EH (cell line): ENCODE results near the gene ERVV-1.
"Not testable (repeated sequence)": the region's sequence is repeated elsewhere in the genome, so short reads cannot be mapped to it uniquely, and the experiment has no call there.

Source experiments
- DNase-seq: peaks from one replicate; pipeline ENCODE4 v3.0.0-alpha.2; 2015; ENCODE audit warnings: low read depth

The ERVV-1 gene, protein sequence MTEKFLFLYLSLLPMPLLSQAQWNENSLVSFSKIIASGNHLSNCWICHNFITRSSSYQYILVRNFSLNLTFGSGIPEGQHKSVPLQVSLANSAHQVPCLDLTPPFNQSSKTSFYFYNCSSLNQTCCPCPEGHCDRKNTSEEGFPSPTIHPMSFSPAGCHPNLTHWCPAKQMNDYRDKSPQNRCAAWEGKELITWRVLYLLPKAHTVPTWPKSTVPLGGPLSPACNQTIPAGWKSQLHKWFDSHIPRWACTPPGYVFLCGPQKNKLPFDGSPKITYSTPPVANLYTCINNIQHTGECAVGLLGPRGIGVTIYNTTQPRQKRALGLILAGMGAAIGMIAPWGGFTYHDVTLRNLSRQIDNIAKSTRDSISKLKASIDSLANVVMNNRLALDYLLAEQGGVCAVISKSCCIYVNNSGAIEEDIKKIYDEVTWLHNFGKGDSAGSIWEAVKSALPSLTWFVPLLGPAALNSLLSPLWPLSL

DNA sequence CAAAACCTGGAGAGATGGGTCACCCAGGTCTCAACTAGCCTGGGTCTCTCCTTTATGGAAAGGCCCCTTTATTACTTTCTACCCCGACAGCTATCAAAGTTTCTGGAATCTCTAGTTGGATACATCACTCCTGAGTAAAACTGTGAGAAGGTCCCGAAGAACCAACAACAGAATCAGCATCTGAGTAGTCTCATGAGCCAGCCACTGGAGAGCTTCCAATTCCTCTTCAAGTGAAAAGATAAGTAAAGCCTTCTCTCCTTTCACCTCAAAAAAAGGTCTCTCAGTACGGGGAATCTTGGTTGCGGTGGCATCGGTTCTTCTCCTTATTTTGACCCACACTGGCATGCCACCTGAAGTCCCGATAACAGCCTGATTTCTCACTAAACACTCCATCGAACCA, at the start of gene ERVV-1:
TSS of gene ERVV-1 (plus strand) at position 301 of the 400 bp plus-strand sequence. CDS start 170 bp downstream, outside the sequence.
- no peak for DNase-seq

DNA sequence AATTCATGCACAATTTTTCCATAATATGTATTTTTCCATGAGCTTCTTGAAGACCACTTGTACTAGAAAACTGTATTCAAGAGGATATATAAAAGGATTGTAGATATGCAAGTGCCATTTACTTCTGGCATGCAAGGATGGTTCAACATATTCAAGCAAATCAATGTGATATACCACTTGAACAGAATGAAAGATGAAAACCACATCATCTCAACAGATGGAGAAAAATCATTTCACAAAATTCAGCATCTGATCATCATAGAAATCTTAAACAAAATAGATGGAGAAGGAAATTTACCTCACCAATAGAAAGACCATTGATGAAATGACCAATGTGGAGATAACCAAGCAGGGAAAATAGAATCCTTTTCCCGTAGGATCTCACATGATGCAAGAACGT, 45.9 kb upstream of the ERVV-1 start:
- no peak for DNase-seq

DNA sequence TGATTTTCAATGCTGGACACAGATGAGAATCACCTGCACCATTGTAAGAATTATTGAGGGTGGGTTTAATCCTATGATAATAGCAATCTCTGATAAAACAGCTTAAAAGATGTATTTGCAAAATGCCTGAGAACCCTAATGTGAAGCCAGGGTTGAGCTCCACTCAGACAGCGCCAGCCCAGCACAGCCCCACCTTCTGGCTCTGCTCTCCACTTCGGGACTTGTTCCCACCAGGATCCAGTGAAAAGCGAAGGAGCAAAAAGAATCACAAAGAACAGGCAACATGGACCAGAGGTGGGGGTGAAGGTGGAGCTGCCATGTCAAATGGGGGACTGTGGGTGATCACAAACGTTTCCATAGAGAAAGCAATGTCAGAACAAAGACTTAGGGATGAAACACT, 32.4 kb upstream of the ERVV-1 start:
- no peak for DNase-seq

DNA sequence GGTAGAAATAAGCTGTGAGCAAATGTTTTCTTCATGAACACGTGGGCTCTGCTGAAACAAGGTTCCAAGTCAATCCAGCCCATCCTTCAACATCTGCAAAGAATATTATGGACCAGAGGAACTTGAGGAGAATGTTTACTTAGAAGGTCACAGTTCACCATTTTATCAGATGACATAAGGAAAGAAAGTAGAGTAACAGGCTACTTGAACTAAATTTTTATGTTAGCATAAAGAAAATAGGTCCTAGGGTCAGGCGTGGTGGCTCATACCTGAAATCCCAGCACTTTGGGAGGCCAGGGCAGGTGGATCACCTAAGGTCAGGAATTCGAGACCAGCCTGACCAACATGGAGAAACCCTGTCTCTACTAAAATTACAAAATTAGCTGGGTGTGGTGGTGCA, 30.6 kb upstream of the ERVV-1 start:
- not testable (repeated sequence) for DNase-seq

DNA sequence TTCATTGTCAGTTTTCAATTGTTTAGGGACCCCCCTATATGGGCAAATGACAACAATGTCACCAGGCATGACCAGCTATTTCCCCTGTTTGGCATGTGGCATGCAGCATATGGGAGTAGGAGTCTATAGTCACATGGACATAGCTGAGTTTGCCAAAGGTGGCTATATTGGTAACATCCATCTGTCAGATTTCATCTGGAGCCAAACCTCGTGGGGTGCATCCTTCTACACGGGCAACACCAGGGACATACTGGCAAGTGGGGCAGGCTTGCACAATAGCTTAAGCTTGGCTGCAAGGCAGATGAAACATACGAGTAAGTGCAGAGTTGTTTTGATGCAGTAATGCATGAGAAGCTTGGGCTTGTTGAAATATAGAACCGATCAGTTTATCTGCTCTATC, 26.5 kb upstream of the ERVV-1 start:
- no peak for DNase-seq

DNA sequence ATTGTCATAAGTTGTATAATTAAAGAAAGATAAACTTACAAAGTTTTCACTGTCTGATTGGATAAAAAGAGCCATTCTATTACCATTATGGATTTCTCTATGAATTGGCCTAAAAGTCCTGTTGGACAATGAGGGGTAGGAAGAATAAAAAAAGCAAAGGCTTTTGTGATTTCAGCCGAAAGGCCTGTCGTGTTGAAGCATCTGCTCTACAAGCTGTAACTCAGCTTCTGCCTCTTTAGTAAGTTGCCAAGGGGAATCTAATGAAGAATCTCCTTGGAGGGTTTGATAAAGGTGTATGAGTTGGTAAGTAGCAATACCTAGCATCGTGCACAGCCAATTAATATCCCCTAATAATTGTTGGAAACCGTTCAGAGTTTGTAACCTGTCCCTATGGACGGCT, 25.2 kb upstream of the ERVV-1 start:
- no peak for DNase-seq

DNA sequence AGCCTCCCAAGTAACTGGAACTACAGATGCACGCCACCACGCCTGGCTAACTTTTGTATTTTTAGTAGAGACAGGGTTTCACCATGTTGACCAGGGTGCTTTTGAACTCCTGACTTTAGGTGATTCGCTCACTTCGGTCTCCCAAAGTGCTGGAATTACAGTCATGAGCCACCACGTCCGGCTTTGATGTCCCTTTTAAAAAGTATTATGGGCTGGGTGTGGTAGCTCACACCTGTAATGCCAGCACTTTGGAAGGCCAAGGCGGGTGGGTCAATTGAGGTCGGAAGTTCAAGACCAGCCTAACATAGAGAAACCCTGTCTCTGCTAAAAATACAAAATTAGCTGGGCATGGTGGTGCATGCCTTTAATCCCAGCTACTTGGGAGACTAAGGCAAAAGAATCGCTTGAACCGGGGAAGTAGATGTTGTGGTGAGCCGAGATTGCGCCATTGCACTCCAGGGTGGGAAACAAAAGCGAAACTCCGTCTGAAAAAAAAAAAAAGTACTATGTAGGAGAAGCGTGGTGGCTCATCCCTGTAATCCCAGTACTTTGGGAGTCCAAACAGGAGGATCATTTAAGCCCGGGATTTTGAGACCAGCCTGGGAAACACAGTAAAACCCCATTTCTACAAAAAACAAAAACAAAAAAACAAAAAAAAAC, 22.8 kb upstream of the ERVV-1 start:
- no peak for DNase-seq

DNA sequence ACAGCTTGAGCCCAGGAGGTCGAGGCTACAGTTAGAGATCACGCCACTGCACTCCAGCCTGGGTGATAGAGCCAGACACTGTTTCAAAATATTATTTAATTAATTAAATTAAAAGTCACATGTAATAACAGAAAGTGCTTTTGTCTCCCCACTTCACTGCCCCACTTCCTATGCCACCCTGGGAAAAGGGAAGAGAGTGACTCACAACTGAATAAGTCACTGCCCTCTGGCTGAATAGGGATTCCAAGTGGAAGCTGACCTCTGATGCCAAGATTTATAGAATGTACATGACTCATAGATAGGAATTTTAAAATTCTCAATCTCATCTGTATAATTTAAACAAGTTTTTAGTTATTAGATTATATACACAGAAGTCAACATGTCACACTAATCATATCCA, 22.2 kb upstream of the ERVV-1 start:
- peak; percentile 88 for DNase-seq

DNA sequence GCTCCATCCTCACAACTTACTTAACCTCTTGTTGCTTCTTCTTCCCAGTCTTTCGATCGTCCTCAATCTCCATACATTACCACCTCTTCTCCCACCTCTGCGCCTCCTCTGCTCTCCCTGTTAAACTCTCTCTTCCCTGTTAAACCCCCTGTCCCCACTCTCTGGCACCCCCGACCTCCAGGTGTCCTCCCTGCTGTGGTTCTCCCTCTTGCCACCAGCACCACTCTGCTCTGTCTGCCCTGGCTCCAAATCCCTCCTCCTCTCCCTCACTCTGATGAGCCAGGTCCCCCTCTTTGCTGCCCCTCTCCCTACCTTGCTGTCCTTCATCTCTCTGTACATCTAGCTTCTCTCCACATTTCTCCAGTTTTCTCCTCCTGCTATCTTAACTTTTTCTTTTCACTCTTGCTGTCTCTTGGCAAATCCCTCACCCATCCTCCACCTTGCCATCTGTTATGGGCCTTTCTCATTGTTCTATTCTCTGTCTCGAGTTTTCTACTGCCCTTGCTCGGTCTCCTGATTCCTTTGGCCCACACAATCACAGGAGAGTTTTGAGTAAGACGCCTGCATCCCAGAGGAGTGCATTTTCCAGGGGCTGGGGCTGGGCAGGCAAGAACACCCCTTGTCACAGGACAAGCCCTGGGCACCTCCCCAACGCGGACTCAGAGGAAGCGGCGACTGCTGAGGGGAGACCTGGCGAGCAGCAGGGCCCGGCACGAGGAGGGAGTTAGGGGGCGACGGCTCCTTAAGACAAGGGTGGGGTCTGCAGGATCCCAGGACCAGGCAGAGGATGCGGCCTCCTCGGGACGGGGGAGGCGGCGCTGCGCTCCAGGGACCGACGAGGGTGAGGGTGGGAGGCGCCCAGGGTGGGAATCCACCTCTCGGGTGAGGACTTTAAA, 21.4 kb upstream of the ERVV-1 start:
- peak; percentile 5 for DNase-seq

DNA sequence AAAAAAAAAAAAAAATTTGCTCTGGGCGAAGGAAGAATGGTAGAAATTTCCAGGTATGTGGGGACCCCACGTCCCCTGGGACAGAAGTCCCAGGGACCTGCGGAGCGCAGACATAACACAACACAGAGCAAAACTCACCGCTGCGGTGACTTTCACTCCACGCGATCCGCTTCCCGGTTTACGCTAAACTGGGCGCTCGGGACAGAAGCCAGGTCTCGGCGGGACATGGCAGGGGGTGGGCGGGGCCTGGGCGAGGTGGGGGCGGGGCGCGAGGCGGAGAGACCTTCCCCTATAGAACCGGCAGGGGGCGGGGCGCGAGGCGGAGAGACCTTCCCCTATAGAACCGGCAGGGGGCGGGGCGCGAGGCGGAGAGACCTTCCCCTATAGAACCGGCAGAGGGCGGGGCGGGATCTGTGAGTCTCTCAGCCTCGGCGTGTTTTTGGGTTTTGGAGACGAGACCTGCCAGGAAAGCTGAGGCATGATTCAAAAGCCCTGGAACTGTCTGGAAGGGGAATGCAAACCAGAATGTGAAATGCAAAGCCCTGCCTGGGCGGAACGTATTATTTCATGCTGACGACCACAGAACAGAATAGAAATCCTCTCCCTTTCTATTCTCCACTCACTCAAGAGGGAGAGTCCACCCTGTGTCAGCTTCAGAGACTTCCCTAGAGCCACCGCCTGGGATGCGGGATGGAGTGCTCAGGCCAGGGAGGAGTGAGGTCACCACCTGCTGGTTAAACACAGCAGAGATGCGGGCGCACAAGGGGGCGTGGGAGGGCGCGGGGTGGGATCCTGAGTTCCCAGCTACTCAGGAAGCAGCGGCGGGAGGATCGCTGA, 20.2 kb upstream of the ERVV-1 start:
- DNase-seq: peak; percentile 77

DNA sequence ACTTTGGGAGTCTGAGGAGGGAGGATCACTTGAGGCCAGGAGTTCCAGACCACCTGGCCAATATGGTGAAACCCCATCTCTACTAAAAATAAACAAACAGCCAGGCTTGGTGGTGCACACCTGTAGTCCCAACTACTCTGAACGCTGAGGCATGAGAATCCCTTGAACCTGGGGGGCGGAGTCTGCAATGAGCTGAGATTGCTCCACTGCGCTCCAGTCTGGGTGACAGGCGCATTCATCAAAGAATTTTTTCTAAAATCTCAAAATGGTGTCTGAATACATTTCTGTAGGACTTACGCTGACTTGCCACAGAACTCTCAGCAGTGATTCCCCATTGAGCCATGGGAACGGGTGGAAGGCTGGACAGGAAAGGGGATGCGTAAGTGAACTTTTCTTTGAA, 18.0 kb upstream of the ERVV-1 start:
- no peak for DNase-seq

DNA sequence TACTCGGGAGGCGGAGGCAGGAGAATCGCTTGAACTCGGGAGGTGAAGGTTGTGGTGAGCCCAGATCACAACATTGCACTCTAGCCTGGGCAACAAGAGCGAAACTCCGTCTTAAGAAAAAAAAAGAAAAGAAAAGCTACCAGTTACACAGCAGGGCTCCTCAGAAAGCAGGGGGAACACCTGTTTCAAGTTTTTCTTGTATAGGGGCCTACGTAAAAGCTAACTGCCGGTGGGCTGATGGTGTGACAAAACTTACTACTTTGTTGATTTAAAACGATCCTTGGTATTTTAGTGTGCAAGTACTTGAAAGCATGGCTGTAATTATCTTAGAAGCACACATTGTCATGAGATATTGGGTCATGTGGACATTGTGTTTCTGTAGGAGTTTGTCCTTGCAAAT, 15.7 kb upstream of the ERVV-1 start:
- no peak for DNase-seq

DNA sequence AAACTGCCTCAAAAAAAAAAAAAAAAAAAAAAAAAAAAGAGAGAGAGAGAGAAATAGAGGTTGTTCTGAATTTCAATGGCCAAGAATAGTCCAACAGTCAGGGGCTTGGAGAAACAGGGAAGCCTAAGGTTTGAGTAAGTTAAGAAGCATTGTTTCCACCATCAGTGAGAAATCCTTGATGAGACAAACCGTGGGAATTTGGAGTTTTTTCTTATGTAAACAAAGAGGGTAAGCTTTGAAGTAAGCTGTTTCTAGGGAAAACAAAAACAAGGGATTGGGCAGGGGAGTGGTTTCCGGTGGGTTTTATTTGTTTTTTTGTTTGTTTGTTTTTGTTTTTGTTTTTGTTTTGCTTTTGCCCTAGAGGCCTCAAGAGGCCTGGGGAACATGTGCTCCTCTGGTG, 11.2 kb upstream of the ERVV-1 start:
- DNase-seq: no peak

DNA sequence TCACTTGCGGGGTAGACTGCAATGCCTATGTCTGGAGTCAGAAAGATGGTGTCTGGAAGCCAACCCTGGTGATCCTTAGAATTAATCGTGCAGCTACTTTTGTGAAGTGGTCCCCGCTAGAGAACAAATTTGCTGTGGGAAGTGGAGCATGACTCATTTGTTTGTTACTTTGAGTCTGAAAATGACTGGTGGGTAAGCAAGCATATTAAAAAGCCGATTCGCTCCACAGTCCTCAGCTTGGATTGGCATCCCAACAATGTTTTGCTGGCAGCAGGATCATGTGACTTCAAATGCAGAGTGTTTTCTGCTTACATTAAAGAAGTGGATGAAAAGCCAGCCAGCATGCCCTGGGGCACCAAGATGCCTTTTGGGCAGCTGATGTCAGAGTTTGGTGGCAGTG, 9.5 kb upstream of the ERVV-1 start:
- DNase-seq: no peak

DNA sequence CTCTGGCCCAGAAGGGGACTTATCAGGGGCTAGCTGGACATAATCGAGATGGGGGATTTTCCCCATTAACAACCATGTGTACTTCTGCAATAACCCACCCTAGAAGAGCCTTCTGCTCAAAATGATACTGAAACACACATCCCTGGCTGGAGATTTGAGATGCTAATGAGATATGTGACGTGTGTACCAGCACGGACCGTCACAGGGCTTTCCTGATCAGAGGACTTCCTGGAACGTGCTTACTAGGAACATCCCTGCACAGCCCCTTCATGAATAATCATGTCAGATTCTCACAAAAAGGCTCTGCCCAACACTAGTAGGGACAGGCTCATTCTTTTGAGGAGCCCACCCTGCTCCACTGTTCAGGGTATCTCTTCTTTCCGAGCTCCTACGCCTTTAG, 6.5 kb upstream of the ERVV-1 start:
- DNase-seq: no peak

DNA sequence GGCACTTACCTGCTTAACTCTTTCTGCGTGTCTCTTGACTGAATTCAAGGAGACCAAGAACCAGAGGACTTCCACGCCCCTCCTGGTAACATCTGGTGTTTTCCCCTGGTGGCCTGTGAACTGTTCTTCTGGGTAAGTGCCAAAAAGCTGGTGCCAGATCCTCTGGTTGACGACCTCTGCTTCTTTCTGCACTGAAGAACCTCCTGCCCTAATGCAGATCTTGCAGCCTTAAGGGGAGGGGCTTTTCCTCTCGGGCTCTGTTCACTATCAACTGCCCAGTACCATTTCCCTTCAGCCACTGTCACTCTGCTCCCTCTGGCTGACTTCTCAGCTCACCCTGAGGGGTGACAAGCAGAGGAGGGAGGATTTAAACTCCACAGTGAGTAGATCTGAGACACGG, 6.1 kb upstream of the ERVV-1 start:
- DNase-seq: no peak

DNA sequence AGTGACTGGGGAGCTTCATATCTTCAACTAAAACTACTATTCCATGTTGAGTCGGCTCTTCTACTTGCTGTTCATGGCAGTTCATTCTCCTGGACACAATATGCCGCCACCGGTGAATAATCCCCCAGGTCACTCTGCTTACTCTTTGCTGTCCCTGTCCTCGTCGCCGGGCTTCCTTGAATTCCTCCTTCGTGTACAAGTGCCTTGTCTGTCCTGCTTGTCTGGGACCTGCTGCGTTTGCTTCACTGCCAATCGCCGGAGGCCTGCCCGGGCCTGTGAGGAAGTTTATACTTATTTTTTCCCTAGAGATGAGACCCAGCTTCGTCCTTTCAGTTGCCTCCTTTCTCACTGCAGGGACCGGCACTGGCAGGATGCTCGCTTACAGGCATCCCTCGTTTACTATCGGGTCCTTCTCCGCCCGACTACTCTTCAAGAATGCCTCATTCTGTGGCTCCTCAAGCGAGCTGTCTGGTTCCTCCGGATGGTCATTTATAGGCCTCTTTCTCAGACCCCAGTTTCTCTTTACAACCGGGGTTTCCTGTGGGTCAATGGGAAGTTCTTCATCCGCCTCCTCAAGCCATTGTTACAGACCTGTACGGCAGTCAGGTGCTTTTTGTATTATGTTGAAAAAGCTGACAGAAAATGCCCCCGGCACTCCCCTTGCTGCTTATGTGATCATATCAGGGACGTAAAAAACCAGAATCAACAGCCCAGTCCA, 5.5 kb upstream of the ERVV-1 start:
- no peak for DNase-seq

DNA sequence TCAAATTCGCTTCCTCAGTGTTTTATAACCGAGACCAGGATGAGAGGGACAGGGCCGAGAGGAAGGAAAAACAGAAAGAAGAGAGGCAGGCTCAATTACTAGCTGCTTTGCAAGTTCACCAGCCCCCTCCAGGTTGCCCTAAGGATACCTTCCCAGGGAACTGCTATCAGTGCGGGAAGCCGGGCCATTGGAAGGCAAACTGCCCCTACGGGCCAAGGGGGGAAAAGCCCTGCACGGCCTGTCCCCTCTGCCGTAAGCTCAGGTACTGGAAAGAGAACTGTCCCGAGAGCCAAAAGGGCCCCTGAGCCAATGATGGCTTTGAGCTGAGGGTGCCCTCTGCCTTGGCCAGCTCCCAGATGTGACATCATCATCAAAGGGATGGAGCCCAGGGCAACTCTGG, 3.2 kb upstream of the ERVV-1 start:
- DNase-seq: no peak

DNA sequence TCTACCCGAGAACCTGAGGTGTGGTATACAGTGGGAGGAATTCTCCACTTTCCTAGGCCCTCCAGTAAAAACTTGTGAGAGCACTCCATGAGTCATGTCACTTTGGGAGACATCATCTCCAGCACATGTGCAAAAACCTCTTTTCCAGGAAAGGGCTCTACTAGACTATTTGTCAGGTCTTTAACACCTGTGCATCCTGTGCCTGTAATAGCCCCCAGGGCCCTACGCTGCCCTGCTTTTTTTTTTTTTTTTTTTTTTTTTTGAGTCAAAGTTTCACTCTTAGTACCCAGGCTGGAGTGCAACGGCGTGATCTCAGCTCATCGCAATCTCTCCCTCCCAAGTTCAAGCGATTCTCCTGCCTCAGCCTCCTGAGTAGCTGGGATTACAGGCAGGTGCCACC, 1.7 kb upstream of the ERVV-1 start:
- no peak for DNase-seq

DNA sequence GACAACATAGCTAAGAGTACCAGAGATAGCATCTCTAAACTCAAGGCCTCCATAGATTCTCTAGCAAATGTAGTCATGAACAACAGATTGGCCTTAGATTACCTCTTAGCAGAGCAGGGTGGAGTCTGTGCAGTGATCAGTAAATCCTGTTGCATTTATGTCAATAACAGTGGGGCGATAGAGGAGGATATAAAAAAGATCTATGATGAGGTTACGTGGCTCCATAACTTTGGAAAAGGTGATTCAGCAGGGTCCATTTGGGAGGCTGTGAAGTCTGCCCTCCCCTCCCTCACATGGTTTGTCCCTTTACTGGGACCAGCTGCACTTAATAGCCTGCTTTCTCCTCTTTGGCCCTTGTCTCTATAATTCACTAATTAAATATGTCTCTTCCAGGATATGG, 1.4 kb downstream of the ERVV-1 start:
- DNase-seq: no peak

DNA sequence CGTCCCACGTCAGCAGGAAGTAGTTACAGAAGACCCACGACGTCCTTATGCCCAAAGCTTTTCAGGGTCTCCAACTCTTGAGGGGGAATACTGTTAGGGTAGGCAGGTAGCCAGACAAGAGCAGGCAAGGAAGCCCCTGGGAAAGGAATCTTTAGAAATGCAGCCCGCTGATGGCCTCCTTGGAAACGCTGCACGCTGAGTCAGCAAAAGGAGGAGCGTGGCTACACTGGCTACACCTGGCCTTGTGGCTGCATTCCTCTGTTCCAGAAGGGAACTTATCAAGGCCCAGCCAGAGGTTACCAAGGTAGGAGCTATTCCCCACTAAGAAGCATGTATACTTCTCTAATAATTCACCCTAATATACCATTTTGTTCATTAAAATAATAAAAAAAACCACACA, 2.0 kb downstream of the ERVV-1 start:
- no peak for DNase-seq
